ENCODE data around the gene PI4K2A.

GRCh38 chr10:97703398-97704067 lies 63.1 kb downstream of the PI4K2A start:
- TF ChIP-seq CTCF (IDR thresholded peaks at IDR 0.05; ENCODE audit: insufficient read depth, low read length, poor library complexity, severe bottlenecking): no peak
- no peak for TF ChIP-seq EZH2phosphoT487 (conservative IDR thresholded peaks at IDR 0.05; ENCODE audit: low read length)
